GM18499 (cell line): ENCODE data around the gene ALKBH4.
"Not testable (repeated sequence)": the region's sequence is repeated elsewhere in the genome, so short reads cannot be mapped to it uniquely, and the experiment has no call there.

Source experiments
- ATAC-seq: cut with Tn5 transposase; IDR thresholded peaks from one replicate; pipeline ENCODE4 v1.9.1; 2021; ENCODE audit warnings: moderate number of reproducible peaks; ENCODE audit not compliant: insufficient read depth, unreplicated experiment

ALKBH4 gene, protein sequence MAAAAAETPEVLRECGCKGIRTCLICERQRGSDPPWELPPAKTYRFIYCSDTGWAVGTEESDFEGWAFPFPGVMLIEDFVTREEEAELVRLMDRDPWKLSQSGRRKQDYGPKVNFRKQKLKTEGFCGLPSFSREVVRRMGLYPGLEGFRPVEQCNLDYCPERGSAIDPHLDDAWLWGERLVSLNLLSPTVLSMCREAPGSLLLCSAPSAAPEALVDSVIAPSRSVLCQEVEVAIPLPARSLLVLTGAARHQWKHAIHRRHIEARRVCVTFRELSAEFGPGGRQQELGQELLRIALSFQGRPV

GRCh38 chr7:102464577-102465280, at the start of gene ALKBH4, which contains the start of gene LRWD1:
Gene ALKBH4, minus strand, starts transcription at chr7:102464863. Its CDS starts 27 bp downstream, at chr7:102464836.
Gene LRWD1, plus strand, starts transcription at chr7:102464984. Its CDS starts 97 bp downstream, at chr7:102465081.
- ATAC-seq, result no peak

- ATAC-seq, result not testable (repeated sequence)
Measured at GRCh38 chr7:102512642-102513221, 48.1 kb upstream of the ALKBH4 start.

GRCh38 chr7:102511860-102512522, 47.3 kb upstream of the ALKBH4 start:
- ATAC-seq, result not testable (repeated sequence)

GRCh38 chr7:102510575-102510974, 45.9 kb upstream of the ALKBH4 start:
- not testable (repeated sequence) for ATAC-seq

DNA sequence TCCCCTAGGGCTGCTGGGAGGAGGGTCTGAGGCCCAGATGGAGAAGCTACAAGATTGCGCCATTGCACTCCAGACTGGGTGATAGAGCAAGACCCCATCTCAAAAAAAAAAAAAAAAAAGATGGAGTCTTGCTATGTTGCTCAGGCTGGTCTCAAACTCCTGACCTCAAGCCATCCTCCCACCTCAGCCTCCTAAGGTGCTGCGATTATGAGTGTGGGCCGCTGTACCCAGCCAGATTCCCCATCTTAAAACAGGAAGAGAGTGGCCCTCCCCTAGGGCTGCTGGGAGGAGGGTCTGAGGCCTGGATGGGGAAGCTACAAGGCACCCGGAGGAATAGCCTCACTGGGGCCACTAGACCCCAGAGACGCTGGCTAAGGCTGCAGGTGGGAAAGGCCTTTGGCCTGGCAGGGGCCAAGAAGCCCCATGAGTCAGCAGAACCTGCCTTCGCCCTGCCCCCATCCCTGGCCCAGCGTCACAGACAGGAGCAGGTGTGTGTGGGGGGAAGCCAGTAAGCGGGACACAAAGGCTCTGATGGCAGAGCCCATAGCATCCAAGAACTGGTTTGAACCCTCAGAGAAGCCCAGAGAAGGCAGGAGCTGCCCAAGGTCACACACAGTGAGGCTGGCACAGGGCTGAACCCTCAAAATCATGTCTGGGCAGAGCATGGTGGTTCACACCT, 42.9 kb upstream of the ALKBH4 start:
- ATAC-seq, result not testable (repeated sequence)

GRCh38 chr7:102505298-102506185, 40.9 kb upstream of the ALKBH4 start:
- ATAC-seq, result not testable (repeated sequence)

GRCh38 chr7:102503141-102503540, 38.5 kb upstream of the ALKBH4 start:
- ATAC-seq, result not testable (repeated sequence)

DNA sequence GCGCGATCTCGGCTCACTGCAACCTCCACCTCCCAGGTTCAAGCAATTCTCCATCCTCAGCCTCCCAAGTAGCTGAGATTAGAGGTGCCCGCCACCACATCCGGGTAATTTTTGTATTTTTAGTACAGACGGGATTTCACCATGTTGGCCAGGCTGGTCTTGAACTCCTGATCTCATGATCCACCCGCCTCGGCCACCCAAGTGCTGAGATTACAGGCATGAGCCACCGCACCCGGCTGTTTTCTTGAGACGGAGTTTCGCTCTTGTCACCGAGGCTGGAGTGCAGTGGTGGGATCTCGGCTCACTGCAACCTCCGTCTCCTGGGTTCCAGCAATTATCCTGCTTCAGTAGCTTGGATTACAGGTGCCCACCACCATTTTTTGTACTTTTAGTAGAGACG, 33.7 kb upstream of the ALKBH4 start:
- ATAC-seq, result not testable (repeated sequence)

- ATAC-seq, result not testable (repeated sequence)
Measured at GRCh38 chr7:102497308-102497707, 32.6 kb upstream of the ALKBH4 start.

DNA sequence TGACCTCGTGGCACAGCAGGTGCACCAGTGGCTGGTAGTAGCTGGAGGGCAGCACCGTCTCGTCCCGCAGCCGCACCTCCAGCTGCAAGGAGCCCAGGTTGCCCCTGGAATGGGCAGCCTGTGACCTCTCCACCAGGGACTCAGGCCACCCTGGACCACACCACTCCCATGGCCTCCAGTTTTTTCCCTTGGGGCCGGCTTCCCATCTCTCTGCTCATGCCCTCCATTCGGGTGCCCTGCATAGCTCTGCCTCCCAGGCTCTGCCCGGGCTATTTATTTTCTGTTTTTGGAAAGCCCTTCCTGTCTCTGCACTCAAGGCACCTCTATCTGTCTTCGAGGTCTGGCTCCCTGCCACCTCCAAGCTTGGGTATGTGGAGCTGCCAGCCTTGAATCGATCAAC, 32.2 kb upstream of the ALKBH4 start:
- not testable (repeated sequence) for ATAC-seq

GRCh38 chr7:102494473-102495149, 29.9 kb upstream of the ALKBH4 start:
- ATAC-seq, result not testable (repeated sequence)

- not testable (repeated sequence) for ATAC-seq
Measured at GRCh38 chr7:102494026-102494425, 29.4 kb upstream of the ALKBH4 start.

GRCh38 chr7:102493220-102493935, 28.7 kb upstream of the ALKBH4 start:
- ATAC-seq, result not testable (repeated sequence)

GRCh38 chr7:102490529-102491075, 25.9 kb upstream of the ALKBH4 start:
- not testable (repeated sequence) for ATAC-seq

- ATAC-seq, result not testable (repeated sequence)
Measured at GRCh38 chr7:102484317-102484716, 19.7 kb upstream of the ALKBH4 start.

DNA sequence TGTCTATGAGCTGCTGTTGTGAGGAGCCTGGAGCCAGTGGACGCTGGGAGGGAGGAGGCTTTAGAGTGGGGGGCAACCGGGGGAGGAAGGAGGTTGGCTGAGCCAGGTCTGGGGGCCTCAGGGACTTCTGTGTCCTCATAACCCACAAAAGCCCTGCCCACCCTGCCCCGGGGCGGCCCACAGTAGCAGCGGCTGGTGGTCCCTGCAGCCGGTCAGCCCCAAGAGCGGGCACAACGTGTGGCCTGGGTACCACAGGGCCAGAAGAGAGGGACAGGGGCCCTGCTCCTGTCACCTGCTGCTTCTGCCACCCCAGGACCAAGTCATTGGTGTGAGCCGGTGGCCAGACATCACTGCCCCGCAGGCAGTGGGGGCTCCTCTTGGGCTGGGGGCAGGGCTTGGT, 17.3 kb upstream of the ALKBH4 start:
- not testable (repeated sequence) for ATAC-seq

GRCh38 chr7:102479982-102480637, 15.4 kb upstream of the ALKBH4 start:
- not testable (repeated sequence) for ATAC-seq
